AG04450 (cell line): ENCODE measurements around the gene EIF4E1B. TPM values are rescaled to one million over a fixed set of nuclear protein-coding genes. Genes with fewer than 3 reads are reported as not detected.

Source experiments
- CTCF ChIA-PET: fragments of 300-600, 350-600 bp; formaldehyde crosslinking; extraction: SDS; loops from one replicate; lab custom pipeline; 2022; ENCODE audit warnings: antibody characterized with exemption, inconsistent platforms; lab: Charles Lee
- POLR2A ChIA-PET: fragments of 350-600 bp; formaldehyde crosslinking; extraction: SDS; loops from one replicate; lab custom pipeline; 2021; ENCODE audit warnings: antibody characterized with exemption, inconsistent platforms; lab: Yijun Ruan, JAX
- DNase-seq: peaks from one replicate; pipeline ENCODE4 v3.0.0-alpha.2; 2011; ENCODE audit warnings: low read depth, low spot score
- H3K27ac ChIP-seq: one replicate; pipeline ENCODE4 v1.5.1; 2012; ENCODE audit warnings: low read depth, low read length, control low read depth
- H3K27me3 ChIP-seq: one replicate; pipeline ENCODE4 v1.6.0; 2012; ENCODE audit warnings: low read length; ENCODE audit not compliant: control insufficient read depth, insufficient read depth
- H3K4me3 ChIP-seq: 2 replicates; pipeline ENCODE4 v1.5.1; 2011; ENCODE audit warnings: mild to moderate bottlenecking, low read depth, low read length, control low read depth
- H3K9me3 ChIP-seq: 2 replicates; pipeline ENCODE4 v1.5.1; 2012; ENCODE audit warnings: low read length; ENCODE audit not compliant: control insufficient read depth, insufficient read depth
- CTCF ChIP-seq: IDR thresholded peaks from 2 replicates; pipeline ENCODE4 v1.5.1; 2011; ENCODE audit warnings: low read depth, low read length, control low read depth, inconsistent platforms
- polyA plus RNA-seq: library from polyadenylated mRNA; depleted of rRNA; stranded (reverse); fragments of >200 nt; gene quantifications from 2 replicates; pipeline ENCODE4 v1.2.3, GENCODE V29; 2011

The EIF4E1B gene
- polyA plus RNA-seq, 1 experiment, result not detected

DNA sequence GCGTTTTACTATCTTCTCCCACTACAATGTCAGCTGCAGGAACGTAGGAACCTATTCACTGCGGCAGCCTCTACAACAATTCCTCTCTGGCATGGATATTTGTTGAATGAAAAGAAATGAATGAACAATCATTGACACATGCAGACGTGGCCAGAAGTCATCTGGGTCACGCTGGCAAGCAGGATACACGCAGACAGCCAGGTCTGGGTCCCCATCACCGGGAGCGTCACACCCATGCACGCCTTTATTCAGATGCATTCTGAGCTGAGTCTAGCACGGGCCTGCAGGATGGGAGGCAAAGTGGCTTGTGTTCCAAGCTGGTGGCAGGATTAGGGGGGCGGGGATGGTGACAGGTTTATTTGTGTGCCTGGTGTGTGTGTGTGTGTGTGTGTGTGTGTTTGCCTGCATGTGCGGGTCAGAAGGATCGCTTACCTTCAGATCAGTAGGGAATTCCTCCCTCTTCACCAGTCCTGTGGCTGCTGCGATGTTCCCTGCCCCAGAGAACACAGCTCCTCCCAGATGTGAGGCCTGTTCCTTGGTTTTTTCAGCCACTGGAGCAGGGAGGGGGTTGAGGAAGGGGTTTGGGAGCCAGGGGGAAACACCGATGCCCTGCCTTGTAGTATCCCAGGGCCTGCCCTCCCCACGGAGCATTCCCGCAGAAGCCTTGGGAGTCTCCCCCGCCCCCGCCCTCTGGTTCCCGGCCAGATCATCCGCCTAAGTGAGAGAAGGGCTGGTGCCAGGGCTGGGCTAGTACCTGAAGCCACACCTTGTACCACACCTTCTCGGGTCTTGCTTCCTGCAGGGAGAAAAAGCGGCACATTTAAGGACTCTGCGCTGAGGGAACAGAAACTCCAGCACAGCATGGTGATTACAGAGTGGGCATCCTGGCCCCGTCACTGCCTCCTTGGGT, 4.3 kb upstream of the EIF4E1B start:
- POLR2A ChIA-PET, result no interaction called here
- Histone ChIP-seq H3K27ac (no peak overlapping the region), H3K27me3 (peaks cover 58% of the 10 kb centered on the region), H3K9me3 (no peaks in the 10 kb centered on the region), H3K4me3 (no peak overlapping the region)
- TF ChIP-seq CTCF, result no peak
- CTCF ChIA-PET, result no interaction called here
- DNase-seq, result no peak

DNA sequence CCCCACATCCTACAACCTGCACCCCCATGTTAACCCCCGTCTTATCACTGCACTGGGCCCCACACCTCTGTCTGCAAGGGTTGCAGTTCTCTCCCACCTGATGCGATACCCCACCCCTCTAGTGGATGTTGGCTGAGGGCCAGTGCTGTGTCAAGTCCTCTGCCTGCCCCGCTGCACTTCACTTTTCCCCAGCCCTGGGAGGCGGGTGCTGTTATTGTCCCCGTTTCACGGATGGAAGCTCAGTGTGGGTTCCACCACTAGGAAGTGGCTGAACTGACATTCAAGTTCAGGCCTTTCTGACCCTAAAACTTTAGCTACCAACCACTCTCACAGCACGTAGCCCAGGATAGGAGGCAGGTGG, 3.6 kb upstream of the EIF4E1B start:
- TF ChIP-seq CTCF, result no peak
- H3K27me3 ChIP-seq, result peaks cover 60% of the 10 kb centered on the region
- POLR2A ChIA-PET, result no interaction called here
- H3K9me3 ChIP-seq, result no peaks in the 10 kb centered on the region
- CTCF ChIA-PET, result no interaction called here
- no peak for DNase-seq
- H3K27ac ChIP-seq, result no peak overlapping the region
- no peak overlapping the region for H3K4me3 ChIP-seq

- POLR2A ChIA-PET, result no interaction called here
Observed at GRCh38 chr5:176627582-176627981, 2.9 kb upstream of the EIF4E1B start.

GRCh38 chr5:176628406-176629228, 1.9 kb upstream of the EIF4E1B start:
- no peak for DNase-seq
- no peak for TF ChIP-seq CTCF
- peaks cover 65% of the 10 kb centered on the region for H3K27me3 ChIP-seq
- POLR2A ChIA-PET, result no interaction called here
- no peaks in the 10 kb centered on the region for H3K9me3 ChIP-seq
- CTCF ChIA-PET, result interaction anchor here (1.9 kb wide), 1 partner anchor 32 kb away, joined by 6 read pairs; no protein-coding TSS in a partner anchor
- no peak overlapping the region for H3K4me3 ChIP-seq
- H3K27ac ChIP-seq, result no peak overlapping the region

More at GRCh38 chr5:176627582-176627981, 2.9 kb upstream of the EIF4E1B start:
- DNase-seq, result no peak
- no peak overlapping the region for H3K27ac ChIP-seq
- H3K9me3 ChIP-seq, result no peaks in the 10 kb centered on the region
- H3K27me3 ChIP-seq, result peaks cover 59% of the 10 kb centered on the region
- CTCF ChIA-PET, result no interaction called here
- H3K4me3 ChIP-seq, result no peak overlapping the region
- no peak for TF ChIP-seq CTCF
